PC-9 (cell line): ENCODE results near the gene TERB1.

ENCODE experiments used
- CTCF ChIP-seq: fragments of 200-600 bp; sonication (generic); conservative IDR thresholded peaks from 2 replicates; pipeline ENCODE4 v1.6.1; 2017; ENCODE audit warnings: mixed run types, antibody characterized with exemption, mild to moderate bottlenecking, moderate library complexity
- EZH2 ChIP-seq: fragments of 200-600 bp; sonication (generic); IDR thresholded peaks from 2 replicates; pipeline ENCODE4 v1.8.0; 2017; ENCODE audit warnings: antibody characterized with exemption, low read depth

- TF ChIP-seq CTCF (no peak), EZH2 (no peak)
Measured at GRCh38 chr16:66741950-66742808, 59.2 kb downstream of the TERB1 start.
